GM21825 (cell line): ENCODE measurements around the gene ZDHHC9.
A peak's percentile ranks its signal among the peaks of the same experiment; 100 is the strongest.
"Not testable (repeated sequence)": the region's sequence is repeated elsewhere in the genome, so short reads cannot be mapped to it uniquely, and the experiment has no call there.

ENCODE experiments used
- ATAC-seq: cut with Tn5 transposase; IDR thresholded peaks from one replicate; pipeline ENCODE4 v1.9.1; 2021; ENCODE audit warnings: mild to moderate bottlenecking, moderate library complexity; ENCODE audit not compliant: unreplicated experiment

Gene ZDHHC9

DNA sequence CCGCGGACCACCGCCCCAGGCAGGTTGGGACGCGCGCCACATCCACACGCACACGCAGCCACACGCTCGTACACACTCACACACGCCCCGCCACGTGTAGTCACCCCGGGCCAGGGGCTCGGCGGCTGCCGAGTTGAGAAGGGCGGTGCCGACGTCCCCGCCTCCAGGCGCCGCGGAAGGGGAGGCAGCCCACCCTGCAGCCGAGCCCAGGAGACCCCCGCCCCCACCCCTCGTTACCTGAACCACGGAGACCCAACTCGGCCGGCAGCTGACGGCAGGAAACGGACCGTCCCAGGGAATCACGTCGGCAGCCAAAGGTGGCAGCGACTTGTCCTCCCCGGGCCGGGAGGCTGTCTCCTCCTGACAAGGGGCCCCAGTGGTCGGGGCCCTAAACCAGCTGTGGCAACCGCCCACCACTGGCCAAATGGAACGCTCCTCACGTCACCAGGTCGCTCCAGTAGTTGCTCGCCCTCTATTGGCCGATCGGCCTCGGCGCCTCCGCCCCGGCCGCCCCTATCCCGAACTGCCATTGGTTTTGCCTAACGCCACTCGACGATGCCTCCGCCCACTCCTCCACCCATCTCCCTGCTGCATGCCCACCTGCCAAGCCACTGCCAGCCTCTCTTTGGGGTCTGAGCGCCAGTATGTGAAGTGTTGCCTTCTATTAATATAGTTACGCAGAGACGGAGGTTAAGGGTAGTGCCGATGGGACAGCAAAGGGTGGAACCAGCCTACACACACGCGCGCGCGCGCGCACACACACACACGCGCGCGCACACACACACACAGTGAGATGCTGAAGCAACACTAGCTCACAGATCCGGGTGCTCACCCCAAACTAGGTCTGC is at the start of gene ZDHHC9:
Gene ZDHHC9, minus strand, starts transcription at position 428 of the 848 bp plus-strand sequence. CDS start 1,941 bp downstream, outside the sequence.
- ATAC-seq, result peak; percentile 97

DNA sequence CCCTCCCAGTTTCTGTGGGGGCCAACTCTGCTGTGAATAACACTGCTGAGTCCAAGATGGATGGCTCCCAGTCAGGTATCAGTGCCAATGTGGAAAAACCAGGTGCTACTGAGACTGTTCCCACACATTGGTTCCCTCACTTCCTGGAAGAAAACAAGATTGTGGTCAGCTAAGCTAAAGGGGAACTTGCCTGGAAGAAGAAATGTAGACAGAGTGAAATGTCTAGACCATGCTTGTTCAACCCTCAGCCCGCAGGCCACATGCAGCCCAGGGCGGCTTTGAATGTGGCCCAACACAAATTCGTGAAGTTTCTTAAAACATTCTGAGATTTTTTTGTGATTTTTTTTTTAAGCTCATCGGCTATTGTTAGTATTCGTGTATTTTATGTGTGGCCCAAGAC is 33.7 kb upstream of the ZDHHC9 start:
- ATAC-seq, result no peak

DNA sequence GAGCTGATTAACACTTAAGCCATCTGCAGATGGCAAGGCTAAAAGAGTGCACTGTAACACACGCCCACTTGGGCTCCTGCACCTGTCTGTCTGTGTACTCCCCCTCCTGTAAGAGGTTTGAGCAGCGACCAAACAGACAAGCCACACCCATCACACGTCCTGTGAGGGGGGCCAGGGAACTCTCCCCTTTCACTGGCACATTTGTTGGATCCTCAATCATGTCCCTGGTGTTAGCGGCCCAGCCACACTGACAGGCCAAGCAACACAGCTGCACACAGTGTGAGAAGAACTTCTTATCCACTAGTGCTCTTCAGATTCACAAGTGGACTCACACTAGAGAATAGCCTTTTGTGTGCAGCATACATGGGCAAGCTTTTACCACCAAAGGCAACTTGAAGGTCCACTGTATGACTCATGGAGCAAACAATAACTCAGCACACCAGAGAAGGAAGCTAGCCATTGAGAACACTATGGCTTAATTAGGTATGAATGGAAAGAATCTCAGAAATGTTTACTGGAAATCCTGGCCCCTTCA is 33.2 kb upstream of the ZDHHC9 start:
- ATAC-seq, result no peak

DNA sequence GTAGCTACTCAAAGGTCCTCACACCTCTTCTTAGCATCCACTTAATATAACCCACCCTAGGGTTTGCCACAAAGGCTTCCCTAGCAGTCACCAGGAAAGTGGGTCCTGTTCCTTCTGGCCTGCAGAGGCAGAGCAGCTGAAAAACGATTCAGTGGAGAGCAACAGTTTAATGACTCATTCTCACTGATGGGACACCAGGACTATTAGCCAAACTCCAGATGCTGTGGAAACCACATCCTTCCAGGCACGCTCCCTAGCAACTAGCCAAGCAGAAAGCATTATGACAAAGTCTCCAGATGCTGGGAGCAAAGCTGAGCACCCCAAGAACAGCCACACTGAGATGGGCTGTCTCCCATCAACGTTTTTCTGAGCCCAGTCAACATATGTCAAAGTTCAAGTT is 32.0 kb upstream of the ZDHHC9 start:
- no peak for ATAC-seq

DNA sequence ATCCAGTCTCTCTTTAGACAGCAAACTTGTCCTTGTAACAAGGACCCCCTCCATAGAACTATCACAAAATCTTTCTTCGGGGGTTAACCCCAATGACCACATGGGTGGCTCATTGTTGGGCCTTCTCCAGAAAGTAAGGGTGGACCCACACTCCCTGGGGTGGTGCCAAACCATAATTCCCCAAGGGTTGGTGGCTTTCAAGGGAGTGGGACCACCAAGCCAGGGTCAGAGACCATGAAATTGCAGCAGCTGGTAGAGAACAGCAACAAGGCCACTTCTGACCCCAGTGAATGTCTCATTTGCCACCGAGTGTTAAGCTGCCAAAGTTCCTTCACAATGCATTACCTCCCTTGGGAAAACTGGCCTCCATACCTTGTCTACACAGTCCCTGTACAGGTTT is 28.8 kb upstream of the ZDHHC9 start:
- ATAC-seq, result no peak

DNA sequence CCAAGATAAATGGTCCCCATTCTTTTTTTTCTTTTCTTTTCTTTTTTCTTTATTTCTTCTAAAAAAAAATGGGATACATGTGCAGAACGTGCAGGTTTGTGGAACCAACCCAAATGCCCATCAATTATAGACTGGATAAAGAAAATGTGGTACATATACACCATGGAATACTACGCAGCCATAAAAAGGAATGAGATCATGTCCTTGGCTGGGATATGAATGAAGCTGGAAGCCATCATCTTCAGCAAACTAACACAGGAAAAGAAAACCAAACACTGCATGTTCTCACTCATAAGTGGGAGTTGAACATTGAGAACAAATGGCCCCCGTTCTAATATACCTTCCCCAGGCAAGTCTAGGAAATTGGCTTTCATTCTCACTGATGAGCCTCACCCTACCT is 22.6 kb upstream of the ZDHHC9 start:
- not testable (repeated sequence) for ATAC-seq

DNA sequence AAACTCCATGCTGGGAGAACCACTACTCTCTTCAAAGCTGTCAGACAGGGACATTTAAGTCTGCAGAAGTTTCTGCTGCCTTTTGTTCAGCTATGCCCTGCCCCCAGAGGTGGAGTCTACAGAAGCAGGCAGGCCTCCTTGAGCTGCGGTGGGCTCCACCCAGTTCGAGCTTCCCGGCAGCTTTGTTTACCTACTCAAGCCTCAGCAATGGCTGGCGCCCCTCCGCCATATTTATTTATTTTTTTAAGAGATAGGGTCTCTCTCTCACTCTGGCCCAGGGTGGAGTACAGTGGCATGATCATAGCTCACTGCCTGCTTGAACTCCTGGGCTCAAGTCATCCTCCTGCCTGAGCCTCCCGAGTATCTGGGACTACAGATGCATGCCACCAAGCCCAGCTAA is 15.4 kb upstream of the ZDHHC9 start:
- not testable (repeated sequence) for ATAC-seq

DNA sequence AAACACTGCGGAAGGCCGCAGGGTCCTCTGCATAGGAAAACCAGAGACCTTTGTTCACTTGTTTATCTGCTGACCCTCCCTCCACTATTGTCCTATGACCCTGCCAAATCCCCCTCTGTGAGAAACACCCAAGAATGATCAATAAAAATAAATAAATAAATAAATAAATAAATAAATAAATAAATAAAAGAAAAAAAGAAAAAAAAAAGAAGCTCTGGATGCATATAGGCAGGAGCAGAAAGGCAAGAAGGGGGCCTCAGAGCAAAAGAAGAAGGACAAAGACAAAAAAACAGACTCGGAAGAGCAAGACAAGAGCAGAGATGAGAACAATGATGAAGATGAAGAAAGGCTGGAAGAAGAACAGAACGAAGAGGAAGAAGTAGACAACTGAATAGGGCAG is 8.1 kb upstream of the ZDHHC9 start:
- not testable (repeated sequence) for ATAC-seq

DNA sequence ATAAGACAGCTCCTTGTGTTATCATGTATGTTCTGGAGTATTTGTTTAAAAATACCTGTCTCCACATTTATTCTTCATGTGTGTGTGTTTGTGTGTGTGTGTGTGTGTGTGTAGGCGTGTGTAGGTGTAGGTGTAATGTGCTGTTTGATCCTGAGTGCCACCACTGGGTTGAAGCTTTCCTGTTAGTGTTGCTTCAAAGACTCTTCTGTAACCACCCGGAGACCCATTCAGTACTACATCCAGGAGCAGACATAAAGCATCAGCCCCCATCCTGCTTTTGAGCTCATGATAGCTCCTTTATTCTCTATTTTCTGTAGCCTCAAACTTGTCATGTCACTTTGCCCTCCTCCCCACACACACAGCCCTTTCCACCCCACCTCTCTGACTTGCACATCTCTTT is 3.0 kb upstream of the ZDHHC9 start:
- ATAC-seq, result no peak

DNA sequence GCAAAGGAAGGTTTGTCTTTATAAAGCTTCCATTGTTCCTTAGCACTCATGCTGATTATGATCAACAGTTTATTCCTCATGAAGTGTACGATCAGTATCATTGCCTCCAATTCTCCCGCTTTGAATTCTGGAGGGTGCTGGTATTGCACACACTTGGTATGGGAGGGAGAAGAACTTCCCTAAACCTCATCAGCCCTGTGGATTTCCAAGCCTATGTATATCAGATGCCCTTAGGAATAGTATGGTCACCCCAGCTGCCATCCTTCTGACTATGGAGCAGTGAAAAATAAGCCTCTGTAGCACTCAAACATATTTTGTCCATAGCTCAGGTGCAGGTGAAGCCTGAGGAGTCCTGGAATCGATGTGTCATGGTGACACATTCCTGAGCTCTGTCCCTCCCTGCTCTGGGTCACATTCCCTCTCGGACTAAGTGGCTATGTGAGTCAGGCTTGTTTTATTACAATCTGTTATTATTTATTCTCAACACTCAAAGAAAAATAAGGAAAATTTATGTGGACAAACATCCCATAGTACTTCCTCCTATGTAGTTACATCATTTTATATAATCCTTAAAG is 2.0 kb upstream of the ZDHHC9 start:
- no peak for ATAC-seq

DNA sequence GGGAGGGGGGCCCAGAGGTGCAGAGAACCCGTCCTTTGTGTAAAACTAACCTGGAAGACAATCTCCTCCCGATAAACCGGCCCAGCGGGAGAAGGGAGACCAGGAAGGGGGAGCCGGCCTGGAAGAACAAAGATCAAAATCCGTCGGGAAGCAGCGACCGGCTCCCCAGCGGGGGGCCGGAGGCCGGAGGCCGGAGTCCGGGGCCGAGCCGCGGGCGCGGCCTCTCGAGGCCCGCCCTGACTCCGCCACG is 552 bp downstream of the ZDHHC9 start:
- no peak for ATAC-seq

DNA sequence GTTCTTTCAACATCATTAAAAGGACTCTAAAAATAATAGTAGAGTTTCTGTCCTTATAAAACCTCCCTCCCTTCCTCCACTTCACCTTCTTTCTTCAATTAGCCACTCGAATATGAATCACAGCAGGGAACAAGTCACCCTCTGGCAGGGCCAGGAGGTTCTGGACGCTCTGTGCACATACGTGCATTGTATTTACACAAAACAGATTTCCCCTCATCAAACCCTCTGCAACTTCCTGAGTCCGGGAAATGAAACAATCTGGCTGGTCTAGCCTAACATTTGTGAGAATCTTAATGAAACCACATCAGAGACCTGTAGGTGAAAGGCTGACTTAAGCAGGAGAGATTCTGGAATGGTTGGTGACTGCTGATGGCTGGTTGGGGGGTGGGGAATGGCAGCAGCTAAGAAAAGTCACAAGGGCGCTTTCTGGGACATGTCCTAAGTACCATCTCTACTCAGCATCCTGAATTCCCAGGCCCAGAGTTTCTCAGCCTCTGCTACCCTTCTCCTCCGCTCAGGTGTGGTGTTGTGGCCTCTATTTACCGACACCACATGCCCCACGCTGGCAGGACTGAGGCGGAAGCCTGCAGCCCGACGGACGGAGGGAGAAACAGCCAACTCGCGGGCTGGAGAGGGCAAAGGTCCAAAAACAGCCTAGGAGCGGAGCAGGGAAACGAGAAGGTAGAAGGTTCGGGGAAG is 1.0 kb downstream of the ZDHHC9 start:
- ATAC-seq, result no peak

DNA sequence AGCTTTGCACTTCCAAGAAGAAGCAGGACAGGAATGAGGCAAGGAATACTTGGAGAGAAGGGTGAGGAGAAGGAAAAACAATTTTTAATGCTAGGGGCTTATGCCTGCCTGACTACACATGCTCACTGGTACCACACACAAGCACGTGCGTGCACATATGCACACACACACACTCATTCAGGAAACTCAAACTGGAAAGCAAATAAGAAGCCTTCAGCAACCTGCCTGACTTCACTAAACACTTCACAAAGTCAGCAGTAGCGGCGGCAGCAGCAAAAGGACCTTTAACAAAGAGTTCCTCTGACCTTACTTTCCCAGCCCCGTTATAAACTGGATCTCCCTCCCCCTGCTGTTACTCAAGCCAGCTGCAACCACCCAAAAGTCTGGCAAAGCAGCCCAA is 3.3 kb downstream of the ZDHHC9 start:
- no peak for ATAC-seq

DNA sequence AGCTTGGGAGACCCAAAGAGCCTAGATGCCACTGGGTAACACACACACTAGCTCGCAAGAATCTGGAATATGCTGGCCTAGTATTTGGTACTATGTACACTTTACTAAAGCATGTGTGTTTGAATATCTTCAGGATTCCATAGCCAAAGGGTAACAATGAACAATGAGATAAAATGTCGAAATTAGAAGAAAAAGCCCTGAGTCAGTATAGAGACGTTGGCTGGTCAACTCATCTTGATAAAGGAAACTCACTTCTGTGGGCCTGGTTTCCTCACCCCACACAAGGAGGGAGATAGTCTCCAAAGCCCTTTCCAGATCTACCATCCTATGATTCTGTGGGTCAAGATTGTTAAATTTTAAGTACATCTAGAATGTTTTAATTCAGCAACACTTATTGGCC is 6.9 kb downstream of the ZDHHC9 start:
- no peak for ATAC-seq

DNA sequence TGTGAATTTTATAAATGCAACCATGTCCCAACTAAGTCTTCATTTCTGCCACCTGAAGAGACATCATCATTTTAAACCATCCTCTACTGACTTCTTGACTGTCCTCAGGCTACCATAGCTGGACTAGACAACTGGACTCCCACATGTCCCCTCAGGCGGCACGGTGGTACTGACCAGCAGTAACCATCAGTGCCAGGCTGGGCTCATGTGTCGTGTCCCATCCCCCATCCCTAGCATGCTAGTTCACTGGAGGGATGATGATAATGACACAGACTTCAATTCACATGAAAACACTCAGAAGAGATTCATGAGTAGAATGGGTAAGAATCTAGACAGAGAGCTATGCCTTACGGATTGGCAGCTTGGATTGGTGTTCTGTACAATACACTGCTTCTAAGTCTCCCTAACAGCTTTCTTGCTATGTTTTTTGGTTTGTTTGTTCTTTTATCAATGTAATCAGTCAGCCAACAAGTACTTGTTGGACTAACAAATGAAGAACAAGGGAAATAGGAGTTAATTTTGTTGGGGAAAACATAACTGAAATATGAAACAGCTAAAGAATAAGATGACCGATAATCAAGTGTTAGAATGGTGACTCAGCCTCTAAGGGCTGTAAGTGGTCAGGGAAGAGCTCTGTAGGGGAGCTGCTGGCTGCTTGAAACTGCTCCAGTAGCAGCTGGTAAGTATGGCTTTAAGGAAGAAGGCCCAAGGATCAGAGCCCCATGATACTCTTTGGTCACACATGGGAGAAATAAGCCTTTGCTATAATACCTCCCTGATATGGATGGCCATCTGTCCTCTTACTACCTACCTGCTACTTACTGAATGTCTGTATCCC is 10.3 kb downstream of the ZDHHC9 start:
- no peak for ATAC-seq

DNA sequence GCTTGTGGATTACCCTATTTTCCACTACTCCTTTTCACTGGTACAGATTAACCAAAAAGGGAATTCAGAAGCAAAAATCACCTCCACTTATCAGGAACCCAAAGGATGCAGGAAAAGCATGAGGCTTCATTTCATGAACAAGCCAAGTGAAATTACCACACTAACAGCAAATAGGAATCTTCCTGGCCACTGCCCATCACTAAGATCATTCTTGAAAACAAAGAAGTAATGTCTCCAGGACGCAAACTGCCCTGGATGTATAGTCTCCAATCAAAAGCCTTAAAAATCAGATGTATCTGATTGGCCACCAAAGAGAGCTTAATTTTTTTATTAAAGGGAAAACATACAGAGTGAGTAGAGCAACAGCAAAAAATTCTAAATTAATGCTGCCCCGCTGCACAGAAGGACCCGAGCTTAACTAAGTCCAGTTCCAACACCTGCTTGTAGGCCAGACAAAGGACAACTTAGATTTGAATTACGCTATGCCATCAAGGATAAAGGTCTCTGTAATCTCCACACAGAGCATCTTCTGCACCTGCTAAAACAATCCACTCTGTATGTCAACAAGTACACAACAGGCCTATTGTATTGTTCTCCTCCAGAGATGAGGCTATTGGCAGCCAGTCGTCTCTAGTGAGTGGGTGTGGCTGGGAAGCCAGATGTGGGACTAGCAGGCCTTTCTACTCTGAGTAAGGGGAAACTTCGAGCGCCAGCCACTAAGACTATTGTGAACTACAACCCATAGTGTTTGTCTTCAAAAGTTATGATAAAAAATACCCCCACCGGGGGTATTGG is 12.4 kb downstream of the ZDHHC9 start:
- ATAC-seq, result no peak

DNA sequence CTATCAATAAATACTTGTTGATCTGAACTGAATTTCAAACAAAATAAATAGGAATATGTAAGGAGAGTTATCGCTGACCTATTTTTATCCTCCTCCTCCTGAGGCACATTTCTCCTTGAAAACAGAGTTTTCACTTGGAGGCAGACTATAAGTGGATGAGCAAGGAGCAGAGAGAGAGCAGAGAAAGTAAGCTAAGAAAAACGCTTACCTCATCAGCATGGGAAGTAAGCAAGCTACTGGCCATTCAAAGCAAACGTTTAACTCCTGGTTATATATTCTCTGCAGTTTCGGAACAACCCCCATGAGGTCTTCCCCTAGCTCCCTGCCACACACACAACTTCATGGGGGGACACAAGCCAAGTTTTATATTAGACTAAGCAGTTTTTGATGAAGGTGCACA is 13.2 kb downstream of the ZDHHC9 start:
- ATAC-seq, result no peak

DNA sequence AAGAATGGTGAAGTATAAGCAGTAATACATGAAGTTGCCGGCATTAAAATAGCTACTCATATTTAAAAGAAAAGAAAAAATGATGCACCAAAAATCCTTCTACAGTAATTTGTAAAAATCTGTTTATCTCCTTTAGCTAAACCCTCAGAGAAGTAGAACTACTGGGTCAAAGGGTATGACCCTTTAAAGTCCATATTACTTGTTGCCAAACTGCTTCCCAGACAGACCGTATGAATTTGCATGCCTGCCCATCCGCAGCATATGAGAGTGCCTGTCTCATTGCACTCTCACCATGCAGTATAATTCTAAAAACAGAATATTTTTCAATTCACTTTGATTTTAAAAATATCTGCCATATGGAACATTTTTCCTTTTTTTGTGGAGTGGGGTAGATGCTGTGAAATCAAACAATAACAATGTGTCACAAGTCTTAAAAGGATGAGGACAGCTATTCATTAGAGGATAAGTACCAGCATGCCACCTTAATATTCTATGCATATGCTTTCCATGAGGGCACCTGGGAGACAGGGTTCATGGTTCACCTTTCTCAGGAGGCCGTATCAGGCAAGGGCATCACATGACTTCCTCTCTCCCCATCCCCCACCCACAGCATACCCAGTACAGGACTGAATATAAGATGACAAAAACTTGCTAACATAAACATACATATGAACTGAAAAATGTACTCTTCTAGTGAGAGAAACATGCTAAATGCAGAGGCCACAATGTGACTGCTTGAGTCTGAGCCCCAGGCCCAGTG is 17.8 kb downstream of the ZDHHC9 start:
- no peak for ATAC-seq

DNA sequence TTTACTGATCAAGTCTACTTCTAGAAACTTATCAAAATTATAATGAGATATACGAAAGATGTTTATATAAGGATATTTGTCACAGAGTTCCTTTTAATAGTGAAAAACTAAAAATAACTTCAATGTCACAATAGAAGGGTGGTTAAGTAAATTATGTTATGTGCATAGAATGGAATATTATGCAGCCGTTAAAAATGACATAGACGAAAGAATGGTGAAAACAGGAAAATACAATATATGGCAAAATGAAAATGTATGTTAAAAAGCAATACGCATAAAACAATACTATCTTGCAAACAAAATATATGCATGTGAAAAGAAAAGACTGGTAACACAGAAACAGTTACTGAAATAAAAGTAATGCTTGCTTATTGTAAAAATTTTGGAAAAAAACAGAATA is 19.1 kb downstream of the ZDHHC9 start:
- no peak for ATAC-seq

DNA sequence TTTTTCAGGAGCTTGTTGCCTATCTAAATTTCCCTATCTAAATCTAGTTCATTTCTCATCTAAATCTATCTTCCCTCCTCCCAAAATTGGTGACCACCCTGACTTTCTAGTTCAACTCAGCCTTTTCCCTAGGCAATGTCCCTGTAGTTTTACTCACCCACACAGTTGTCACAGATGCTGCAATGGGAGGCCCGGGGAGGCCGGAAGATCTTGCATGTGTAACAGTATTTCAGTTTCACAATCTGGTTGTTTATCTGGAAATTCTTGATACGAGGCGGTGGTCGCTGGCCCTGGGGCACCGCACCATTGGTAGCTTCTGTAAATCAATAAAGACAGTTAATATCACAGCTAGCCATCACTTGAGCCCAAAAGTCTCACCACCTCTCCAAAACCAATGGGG is 20.2 kb downstream of the ZDHHC9 start:
- no peak for ATAC-seq
